Caco-2 (cell line): ENCODE results near the gene DEPP1. TPM values are rescaled to one million over a fixed set of nuclear protein-coding genes. Genes with fewer than 3 reads are reported as not detected.

Experiments used
- BruUV-seq: library from RNA; stranded (reverse); fragments of 400-500 nt; replicated peaks from 2 replicates; lab custom pipeline; 2021; lab: Mats Ljungman, UMichigan
- CTCF ChIA-PET: fragments of 300-600 bp; sonication (Branson Sonifier 250); formaldehyde crosslinking; loops from one replicate; lab custom pipeline; 2022; ENCODE audit warnings: antibody characterized with exemption; lab: Charles Lee
- POLR2A ChIA-PET: fragments of 300-600 bp; sonication (Branson Sonifier 250); formaldehyde crosslinking; loops from one replicate; lab custom pipeline; 2022; ENCODE audit warnings: antibody characterized with exemption; lab: Charles Lee
- DNase-seq, 2 experiments: peaks; one replicate each; pipeline versions ENCODE4 v3.0.0 to v3.0.0-alpha.2; 2020 to 2022
- H3K27me3 ChIP-seq: replicated peaks from 2 replicates; pipeline ENCODE4 v1.6.0; 2011; ENCODE audit warnings: low read length; ENCODE audit not compliant: control insufficient read depth, insufficient read depth
- H3K36me3 ChIP-seq: 2 replicates; pipeline ENCODE4 v1.5.1; 2011; ENCODE audit warnings: low read length; ENCODE audit not compliant: control insufficient read depth, insufficient read depth
- H3K4me1 ChIP-seq: fragments of 250-450 bp; sonication (Bioruptor Pico); 2 replicates; pipeline ENCODE4 v1.5.1; 2020; ENCODE audit warnings: mild to moderate bottlenecking
- H3K4me3 ChIP-seq: 2 replicates; pipeline ENCODE4 v1.5.1; 2011; ENCODE audit warnings: low read depth, mild to moderate bottlenecking, control low read depth, low read length
- H3K9me3 ChIP-seq: fragments of 250-450 bp; sonication (Bioruptor Pico); 2 replicates; pipeline ENCODE4 v1.5.1; 2020; ENCODE audit warnings: mild to moderate bottlenecking, moderate library complexity
- H3K27ac Mint-ChIP-seq: one replicate; pipeline ENCODE4 v1.8.0; 2022; ENCODE audit warnings: mixed read lengths; ENCODE audit not compliant: unreplicated experiment
- H3K27me3 Mint-ChIP-seq: one replicate; pipeline ENCODE4 v1.8.0; 2022; ENCODE audit warnings: mixed read lengths; ENCODE audit not compliant: insufficient read depth, unreplicated experiment
- H3K36me3 Mint-ChIP-seq: one replicate; pipeline ENCODE4 v1.8.0; 2022; ENCODE audit warnings: mild to moderate bottlenecking, mixed read lengths; ENCODE audit not compliant: insufficient read depth, unreplicated experiment
- H3K4me1 Mint-ChIP-seq: one replicate; pipeline ENCODE4 v1.8.0; 2022; ENCODE audit warnings: low read depth, mixed read lengths; ENCODE audit not compliant: unreplicated experiment
- H3K4me3 Mint-ChIP-seq: one replicate; pipeline ENCODE4 v1.8.0; 2022; ENCODE audit warnings: mild to moderate bottlenecking, moderate library complexity, mixed read lengths; ENCODE audit not compliant: unreplicated experiment
- H3K9me3 Mint-ChIP-seq: one replicate; pipeline ENCODE4 v1.8.0; 2022; ENCODE audit warnings: mixed read lengths; ENCODE audit not compliant: unreplicated experiment
- CTCF ChIP-seq, 2 experiments: fragments of 200-600 bp in 1 of 2; IDR thresholded peaks; 1 replicate in 1 of 2; 2 replicates in 1 of 2; pipeline versions ENCODE4 v1.5.1 to v1.8.0; 2011 to 2022; ENCODE audit warnings: antibody characterized with exemption in 1 of 2, control low read depth in 1 of 2, inconsistent platforms in 1 of 2, low read depth in 1 of 2, low read length in 1 of 2, mild to moderate bottlenecking in 1 of 2, moderate library complexity in 1 of 2; ENCODE audit not compliant: insufficient read depth in 1 of 2, severe bottlenecking in 1 of 2, unreplicated experiment in 1 of 2
- intact Hi-C: fragments of 100-400 bp; cut with micrococcal nuclease; formaldehyde crosslinking; loops from one replicate; pipeline ENCODE4 v1.10.0; 2022; ENCODE audit not compliant: unreplicated experiment
- total RNA-seq: library from RNA; stranded (reverse); gene quantifications from 2 replicates; pipeline ENCODE4 v1.2.3, GENCODE V29; 2022

The DEPP1 gene
- total RNA-seq, 1 experiment from 2014 or later = 13.6 TPM

GRCh38 chr10:44977287-44978212 lies 1.1 kb downstream of the DEPP1 start:
- POLR2A ChIA-PET = interaction anchor here (1.3 to 1.4 kb wide), 3 partner anchors 17 to 24 kb away, joined by 6 to 28 read pairs (median 23); partner anchors contain the start of genes RASSF4 and ZNF22
- H3K4me1 ChIP-seq = peaks cover 86% of the 10 kb centered on the region
- BruUV-seq = no TSS peak

GRCh38 chr10:44976352-44977198 lies 2.0 kb downstream of the DEPP1 start:
- H3K36me3 ChIP-seq = 0 out of 2 replicates have a peak, but pooled peaks cover under 1% of the 10 kb centered on the region
- peaks cover 27% of the 10 kb centered on the region for H3K36me3 Mint-ChIP-seq
- no peak for DNase-seq
- BruUV-seq = TSS peak; percentile 11
- CTCF ChIA-PET = interaction anchor here (0.5 to 1.7 kb wide), 6 partner anchors 13 to 100 kb away, joined by 3 to 36 read pairs (median 5); no protein-coding TSS in a partner anchor
- no peak overlapping the region for H3K4me3 ChIP-seq
- H3K9me3 ChIP-seq = no peaks in the 10 kb centered on the region
- peak overlapping the region; percentile 70 for H3K4me3 Mint-ChIP-seq
- intact Hi-C loops = loop anchor here (5.0 kb wide), 1 partner anchor 114 kb away; no protein-coding TSS in a partner anchor
- H3K27ac Mint-ChIP-seq = peak overlapping the region; percentile 57
- peaks cover 84% of the 10 kb centered on the region for H3K4me1 ChIP-seq
- no peak for TF ChIP-seq CTCF (IDR thresholded peaks at IDR 0.05; ENCODE audit: insufficient read depth in 1 of 2, low read depth in 1 of 2, low read length in 1 of 2, severe bottlenecking in 1 of 2, unreplicated experiment in 1 of 2)
- H3K27me3 Mint-ChIP-seq = no peaks in the 10 kb centered on the region
- H3K27me3 ChIP-seq = no peaks in the 10 kb centered on the region
- POLR2A ChIA-PET = interaction anchor here (1.0 to 1.8 kb wide), 3 partner anchors 17 to 44 kb away, joined by 8 to 11 read pairs (median 10); partner anchors contain the start of genes RASSF4 and ZNF22
- no peaks in the 10 kb centered on the region for H3K9me3 Mint-ChIP-seq
- H3K4me1 Mint-ChIP-seq = peaks cover 44% of the 10 kb centered on the region

More at GRCh38 chr10:44977287-44978212, 1.1 kb downstream of the DEPP1 start:
- H3K4me3 Mint-ChIP-seq = peak overlapping the region; percentile 74
- H3K27me3 Mint-ChIP-seq = no peaks in the 10 kb centered on the region
- no peaks in the 10 kb centered on the region for H3K9me3 ChIP-seq
- peak overlapping the region; percentile 89 for H3K27ac Mint-ChIP-seq
- no peaks in the 10 kb centered on the region for H3K27me3 ChIP-seq
- CTCF ChIA-PET = interaction anchor here (0.5 to 1.7 kb wide), 5 partner anchors 13 to 99 kb away, joined by 4 to 26 read pairs (median 8); no protein-coding TSS in a partner anchor
- H3K4me3 ChIP-seq = no peak overlapping the region
- no peaks in the 10 kb centered on the region for H3K9me3 Mint-ChIP-seq
- intact Hi-C loops = loop anchor here (1.0 to 5.0 kb wide), 2 partner anchors 23 to 115 kb away; partner anchors contain the start of gene ZNF22
- no peaks in the 10 kb centered on the region for H3K36me3 ChIP-seq
- TF ChIP-seq CTCF (IDR thresholded peaks at IDR 0.05; ENCODE audit: insufficient read depth in 1 of 2, low read depth in 1 of 2, low read length in 1 of 2, severe bottlenecking in 1 of 2, unreplicated experiment in 1 of 2) = no peak
- no peak for DNase-seq
- peaks cover 48% of the 10 kb centered on the region for H3K4me1 Mint-ChIP-seq
- H3K36me3 Mint-ChIP-seq = peaks cover 27% of the 10 kb centered on the region
